ENCODE data around the gene TPP1. TPM values are rescaled to one million over a fixed set of nuclear protein-coding genes. Genes with fewer than 3 reads are reported as not detected.

Gene TPP1
- total and polyA plus RNA-seq, 2 of the 13 experiments (the other 11 are each of a cell fraction or from before 2014, with no cell fraction given): 13.9 to 74.6 TPM

- Histone ChIP-seq H4K20me1 (ENCODE audit: insufficient read depth, low read length) (no peaks in the 10 kb centered on the region; the same call in 1 of the 2 replicates), H3K4me3 (replicated peaks in 1 of 3; ENCODE audit: insufficient read depth in 1 of 3, low read depth in 2 of 3, low read length in 3 of 3) (no peak overlapping the region), H3K27me3 (ENCODE audit: control insufficient read depth in 1 of 2, insufficient read depth in 2 of 2, low read length in 2 of 2) (peaks cover 3 to 100% of the 10 kb centered on the region in 2 experiments; a peak in 4 of 5 replicates), H3K36me3 (replicated peaks in 1 of 2; ENCODE audit: control insufficient read depth in 1 of 2, insufficient read depth in 2 of 2, low read length in 2 of 2) (no peaks in the 10 kb centered on the region), H3K9me3 (ENCODE audit: low read length) (no peaks in the 10 kb centered on the region), H3K27ac (ENCODE audit: extremely low read length, insufficient read depth, low read length) (no peak overlapping the region), H3K9ac (ENCODE audit: insufficient read depth, low read depth, low read length) (no peak overlapping the region), H3K4me1 (ENCODE audit: insufficient read depth, low read length) (no peaks in the 10 kb centered on the region), H2AFZ (ENCODE audit: low read length) (no peak overlapping the region), H3K4me2 (ENCODE audit: low read depth, low read length) (no peak overlapping the region), H3K79me2 (ENCODE audit: insufficient read depth, low read length) (no peaks in the 10 kb centered on the region)
- intact Hi-C loops (cut with micrococcal nuclease; ENCODE audit: unreplicated experiment) (loop anchor here (1.0 kb wide), 1 partner anchor 24 kb away; no protein-coding TSS in a partner anchor), in situ Hi-C loops (cut with HindIII; ENCODE audit: extremely low pct_ligation_motif_present, low pct_unique_long_range_greater_than_20kb) (no loop called here)
- POLR2A ChIA-PET: no interaction called here
- no peak for DNase-seq (ENCODE audit: low spot score)
- FAIRE-seq: no peak
- CTCF ChIA-PET (ENCODE audit: low intra/inter-chr PET ratio, low total read pairs): no interaction called here
- TF ChIP-seq GPN1 (CRISPR knock-in tag; IDR thresholded peaks at IDR 0.05; ENCODE audit: borderline replicate concordance) (no peak), SMARCE1 (IDR thresholded peaks at IDR 0.05; ENCODE audit: borderline replicate concordance) (no peak), BCLAF1 (IDR thresholded peaks at IDR 0.05) (no peak), SATB2 (CRISPR knock-in tag; IDR thresholded peaks at IDR 0.05) (no peak), KLF12 (CRISPR knock-in tag; IDR thresholded peaks at IDR 0.05; ENCODE audit: borderline replicate concordance) (no peak), ZNF335 (CRISPR knock-in tag; IDR thresholded peaks at IDR 0.05) (no peak), ZNF773 (CRISPR knock-in tag; IDR thresholded peaks at IDR 0.05; ENCODE audit: borderline replicate concordance) (no peak), ZNF333 (CRISPR knock-in tag; IDR thresholded peaks at IDR 0.05; ENCODE audit: borderline replicate concordance) (no peak)
- TF ChIP-seq, protein P1, sequence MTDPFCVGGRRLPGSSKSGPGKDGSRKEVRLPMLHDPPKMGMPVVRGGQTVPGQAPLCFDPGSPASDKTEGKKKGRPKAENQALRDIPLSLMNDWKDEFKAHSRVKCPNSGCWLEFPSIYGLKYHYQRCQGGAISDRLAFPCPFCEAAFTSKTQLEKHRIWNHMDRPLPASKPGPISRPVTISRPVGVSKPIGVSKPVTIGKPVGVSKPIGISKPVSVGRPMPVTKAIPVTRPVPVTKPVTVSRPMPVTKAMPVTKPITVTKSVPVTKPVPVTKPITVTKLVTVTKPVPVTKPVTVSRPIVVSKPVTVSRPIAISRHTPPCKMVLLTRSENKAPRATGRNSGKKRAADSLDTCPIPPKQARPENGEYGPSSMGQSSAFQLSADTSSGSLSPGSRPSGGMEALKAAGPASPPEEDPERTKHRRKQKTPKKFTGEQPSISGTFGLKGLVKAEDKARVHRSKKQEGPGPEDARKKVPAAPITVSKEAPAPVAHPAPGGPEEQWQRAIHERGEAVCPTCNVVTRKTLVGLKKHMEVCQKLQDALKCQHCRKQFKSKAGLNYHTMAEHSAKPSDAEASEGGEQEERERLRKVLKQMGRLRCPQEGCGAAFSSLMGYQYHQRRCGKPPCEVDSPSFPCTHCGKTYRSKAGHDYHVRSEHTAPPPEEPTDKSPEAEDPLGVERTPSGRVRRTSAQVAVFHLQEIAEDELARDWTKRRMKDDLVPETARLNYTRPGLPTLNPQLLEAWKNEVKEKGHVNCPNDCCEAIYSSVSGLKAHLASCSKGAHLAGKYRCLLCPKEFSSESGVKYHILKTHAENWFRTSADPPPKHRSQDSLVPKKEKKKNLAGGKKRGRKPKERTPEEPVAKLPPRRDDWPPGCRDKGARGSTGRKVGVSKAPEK (CRISPR knock-in tag; IDR thresholded peaks at IDR 0.05; ENCODE audit: borderline replicate concordance): no peak
- WGBS (ENCODE audit: low lambda C conversion rate): 29% methylated on average over 2 of the region's 2 CpGs
- BruUV-seq (replicated peaks): no TSS peak
- no peak for ATAC-seq
Observed at GRCh38 chr11:6647836-6648235, 28.6 kb upstream of the TPP1 start.

Data from HepG2 (cell line).